22Rv1 (cell line): ENCODE measurements around the gene PIGR.
A peak's percentile ranks its signal among the peaks of the same experiment; 100 is the strongest.

Source experiments
- ZFX ChIP-seq: fragments of 450-650 bp; IDR thresholded peaks from 2 replicates; pipeline ENCODE4 v1.6.1; 2017; ENCODE audit warnings: antibody characterized with exemption, borderline replicate concordance
- TF ChIP-seq, protein P1 (sequence below): fragments of 450-650 bp; IDR thresholded peaks from 2 replicates; pipeline ENCODE4 v1.5.1; 2017; ENCODE audit warnings: mild to moderate bottlenecking

DNA sequence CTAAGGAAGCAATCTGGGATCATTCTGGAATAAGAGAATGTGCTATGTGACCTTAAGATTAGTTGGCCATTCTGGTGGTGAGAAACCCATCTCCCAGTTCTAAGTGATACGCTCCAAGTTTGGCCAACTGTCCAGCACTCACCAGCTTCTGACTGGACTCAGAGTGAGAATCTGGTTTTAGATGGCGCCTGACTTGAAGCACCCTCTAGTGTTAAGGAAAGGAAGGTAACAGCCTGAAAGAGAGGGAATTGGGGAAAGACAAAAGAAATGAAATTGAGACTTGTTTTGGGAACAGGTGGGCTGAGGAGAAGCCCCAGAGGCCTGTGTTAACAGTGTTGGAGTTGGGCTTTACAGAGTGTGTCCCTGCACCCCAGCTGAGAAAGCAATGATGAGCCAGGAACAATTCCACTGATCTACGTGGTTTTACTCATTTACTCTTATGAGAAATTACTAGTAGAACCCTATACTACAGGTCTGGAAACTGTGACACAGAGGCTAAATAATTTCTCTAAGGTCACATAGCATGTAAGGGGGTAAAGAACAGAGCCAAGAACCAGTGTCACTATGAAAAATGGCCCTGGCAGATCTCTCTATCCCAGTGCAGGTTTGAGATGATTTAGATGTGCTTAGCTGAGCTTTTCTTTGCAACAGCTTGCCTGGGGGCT, 33.2 kb upstream of the PIGR start:
- TF ChIP-seq, protein P1, sequence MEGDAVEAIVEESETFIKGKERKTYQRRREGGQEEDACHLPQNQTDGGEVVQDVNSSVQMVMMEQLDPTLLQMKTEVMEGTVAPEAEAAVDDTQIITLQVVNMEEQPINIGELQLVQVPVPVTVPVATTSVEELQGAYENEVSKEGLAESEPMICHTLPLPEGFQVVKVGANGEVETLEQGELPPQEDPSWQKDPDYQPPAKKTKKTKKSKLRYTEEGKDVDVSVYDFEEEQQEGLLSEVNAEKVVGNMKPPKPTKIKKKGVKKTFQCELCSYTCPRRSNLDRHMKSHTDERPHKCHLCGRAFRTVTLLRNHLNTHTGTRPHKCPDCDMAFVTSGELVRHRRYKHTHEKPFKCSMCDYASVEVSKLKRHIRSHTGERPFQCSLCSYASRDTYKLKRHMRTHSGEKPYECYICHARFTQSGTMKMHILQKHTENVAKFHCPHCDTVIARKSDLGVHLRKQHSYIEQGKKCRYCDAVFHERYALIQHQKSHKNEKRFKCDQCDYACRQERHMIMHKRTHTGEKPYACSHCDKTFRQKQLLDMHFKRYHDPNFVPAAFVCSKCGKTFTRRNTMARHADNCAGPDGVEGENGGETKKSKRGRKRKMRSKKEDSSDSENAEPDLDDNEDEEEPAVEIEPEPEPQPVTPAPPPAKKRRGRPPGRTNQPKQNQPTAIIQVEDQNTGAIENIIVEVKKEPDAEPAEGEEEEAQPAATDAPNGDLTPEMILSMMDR = peak; percentile 61
- TF ChIP-seq ZFX = no peak
